ENCODE measurements around the gene SMLR1.

- no peak for TF ChIP-seq CTCF (conservative IDR thresholded peaks at IDR 0.05; ENCODE audit: low read depth in 2 of 2)
- no peak for TF ChIP-seq POLR2AphosphoS5 (IDR thresholded peaks at IDR 0.05; ENCODE audit: low read depth)
- TF ChIP-seq NANOG (IDR thresholded peaks at IDR 0.05; ENCODE audit: borderline replicate concordance) = no peak
Observed at GRCh38 chr6:130829333-130829910, 2.2 kb downstream of the SMLR1 start.
